Large intestine (tissue), 3 donors: Measurements from ENCODE around the gene MTO1. TPM values are rescaled to one million over a fixed set of nuclear protein-coding genes. Genes with fewer than 3 reads are reported as not detected.
"Not testable (repeated sequence)": the region's sequence is repeated elsewhere in the genome, so short reads cannot be mapped to it uniquely, and the experiment has no call there.

Experiments used
- DNase-seq, 2 donors: peaks; one replicate each; pipeline versions ENCODE4 v3.0.0 to v3.0.0-alpha.2; 2013
- H3K27ac ChIP-seq: one replicate; pipeline ENCODE4 v1.5.1; 2013; ENCODE audit warnings: low read length
- H3K27me3 ChIP-seq: 2 replicates; pipeline ENCODE4 v1.6.1; 2013; ENCODE audit warnings: low read length; ENCODE audit not compliant: control insufficient read depth, insufficient read depth
- H3K36me3 ChIP-seq: 2 replicates; pipeline ENCODE4 v1.6.1; 2013; ENCODE audit warnings: low read length; ENCODE audit not compliant: control insufficient read depth, insufficient read depth
- H3K4me1 ChIP-seq: one replicate; pipeline ENCODE4 v1.6.1; 2013; ENCODE audit warnings: low read length; ENCODE audit not compliant: control insufficient read depth, insufficient read depth
- H3K4me3 ChIP-seq: one replicate; pipeline ENCODE4 v1.5.1; 2013; ENCODE audit warnings: low read length
- H3K9me3 ChIP-seq: one replicate; pipeline ENCODE4 v1.6.1; 2013; ENCODE audit warnings: mild to moderate bottlenecking, low read depth, low read length, moderate library complexity; ENCODE audit not compliant: control insufficient read depth
- WGBS: methylation state at CpG from one replicate; pipeline ENCODE4 v1.1.5; 2013; ENCODE audit warnings: low lambda C conversion rate; ENCODE audit not compliant: insufficient coverage; 5-methylcytosine and 5-hydroxymethylcytosine counted together
- polyA plus RNA-seq: library from polyadenylated mRNA; unstranded; fragments of 120-200 nt; gene quantifications from one replicate; pipeline ENCODE4 v1.2.1, GENCODE V29; 2013

MTO1 gene
- polyA plus RNA-seq, 1 donor, result 24.0 TPM

- no CpG with 5 or more reads among the region's 3 CpGs for WGBS
- Histone ChIP-seq H3K36me3 (peaks cover 54% of the 10 kb centered on the region), H3K27ac (no peak overlapping the region), H3K4me1 (no peaks in the 10 kb centered on the region), H3K27me3 (no peaks in the 10 kb centered on the region), H3K9me3 (no peaks in the 10 kb centered on the region), H3K4me3 (no peak overlapping the region)
- no peak for DNase-seq
Measured at GRCh38 chr6:73497915-73498314, 36.4 kb downstream of the MTO1 start.

GRCh38 chr6:73503027-73503772 is 41.7 kb downstream of the MTO1 start:
- H3K4me1 ChIP-seq, result no peaks in the 10 kb centered on the region
- H3K36me3 ChIP-seq, result peaks cover 39% of the 10 kb centered on the region
- DNase-seq, result no peak
- no peaks in the 10 kb centered on the region for H3K27me3 ChIP-seq
- H3K4me3 ChIP-seq, result no peak overlapping the region
- no CpG with 5 or more reads among the region's 2 CpGs for WGBS
- H3K9me3 ChIP-seq, result no peaks in the 10 kb centered on the region
- no peak overlapping the region for H3K27ac ChIP-seq

- WGBS, result 100% methylated on average over 1 of the region's 2 CpGs
- Histone ChIP-seq H3K9me3 (no peaks in the 10 kb centered on the region), H3K27me3 (no peaks in the 10 kb centered on the region), H3K36me3 (peaks cover 34% of the 10 kb centered on the region), H3K4me3 (no peak overlapping the region), H3K27ac (no peak overlapping the region), H3K4me1 (no peaks in the 10 kb centered on the region)
- DNase-seq, result no peak
Measured at GRCh38 chr6:73504160-73504559, 42.6 kb downstream of the MTO1 start.

GRCh38 chr6:73505142-73505541 is 43.6 kb downstream of the MTO1 start:
- no peaks in the 10 kb centered on the region for H3K27me3 ChIP-seq
- no peaks in the 10 kb centered on the region for H3K4me1 ChIP-seq
- H3K36me3 ChIP-seq, result peaks cover 25% of the 10 kb centered on the region
- no peak overlapping the region for H3K27ac ChIP-seq
- no peaks in the 10 kb centered on the region for H3K9me3 ChIP-seq
- no peak for DNase-seq
- no peak overlapping the region for H3K4me3 ChIP-seq

GRCh38 chr6:73505705-73506104 is 44.2 kb downstream of the MTO1 start:
- H3K36me3 ChIP-seq, result peaks cover 22% of the 10 kb centered on the region
- no CpG with 5 or more reads among the region's 8 CpGs for WGBS
- H3K27me3 ChIP-seq, H3K4me3 ChIP-seq, H3K27ac ChIP-seq, DNase-seq, H3K9me3 ChIP-seq, H3K4me1 ChIP-seq: not testable (repeated sequence)

- Histone ChIP-seq H3K36me3 (peaks cover 19% of the 10 kb centered on the region), H3K9me3 (no peaks in the 10 kb centered on the region), H3K27ac (no peak overlapping the region), H3K4me1 (no peaks in the 10 kb centered on the region), H3K4me3 (no peak overlapping the region), H3K27me3 (no peaks in the 10 kb centered on the region)
- 100% methylated on average over 1 of the region's 6 CpGs for WGBS
- no peak for DNase-seq
Measured at GRCh38 chr6:73506246-73506645, 44.7 kb downstream of the MTO1 start.

- no peak overlapping the region for H3K4me3 ChIP-seq
- no peaks in the 10 kb centered on the region for H3K9me3 ChIP-seq
- H3K4me1 ChIP-seq, result no peaks in the 10 kb centered on the region
- no peak for DNase-seq
- H3K27me3 ChIP-seq, result no peaks in the 10 kb centered on the region
- no peak overlapping the region for H3K27ac ChIP-seq
- H3K36me3 ChIP-seq, result peaks cover 4% of the 10 kb centered on the region
- no CpG with 5 or more reads among the region's 1 CpG for WGBS
Measured at GRCh38 chr6:73508776-73509175, 47.2 kb downstream of the MTO1 start.

- no peak for DNase-seq
- Histone ChIP-seq H3K27me3 (no peaks in the 10 kb centered on the region), H3K9me3 (no peaks in the 10 kb centered on the region), H3K4me1 (no peaks in the 10 kb centered on the region), H3K27ac (no peak overlapping the region), H3K36me3 (peaks cover 4% of the 10 kb centered on the region), H3K4me3 (no peak overlapping the region)
- no CpG with 5 or more reads among the region's 1 CpG for WGBS
Measured at GRCh38 chr6:73509851-73510250, 48.3 kb downstream of the MTO1 start.

- H3K36me3 ChIP-seq, result peaks cover 17% of the 10 kb centered on the region
- no peak for DNase-seq
- no peaks in the 10 kb centered on the region for H3K27me3 ChIP-seq
- H3K4me3 ChIP-seq, result no peak overlapping the region
- no CpG with 5 or more reads among the region's 7 CpGs for WGBS
- H3K4me1 ChIP-seq, result peaks cover 4% of the 10 kb centered on the region
- no peak overlapping the region for H3K27ac ChIP-seq
- H3K9me3 ChIP-seq, result no peaks in the 10 kb centered on the region
Measured at GRCh38 chr6:73511796-73512195, 50.3 kb downstream of the MTO1 start.

- no CpG with 5 or more reads among the region's 3 CpGs for WGBS
- H3K9me3 ChIP-seq, result no peaks in the 10 kb centered on the region
- peaks cover 9% of the 10 kb centered on the region for H3K4me1 ChIP-seq
- H3K36me3 ChIP-seq, result peaks cover 29% of the 10 kb centered on the region
- DNase-seq, result no peak
- H3K4me3 ChIP-seq, result no peak overlapping the region
- H3K27ac ChIP-seq, result no peak overlapping the region
- no peaks in the 10 kb centered on the region for H3K27me3 ChIP-seq
Measured at GRCh38 chr6:73513496-73513854, 51.9 kb downstream of the MTO1 start.

GRCh38 chr6:73514746-73515110 is 53.2 kb downstream of the MTO1 start:
- peaks cover 12% of the 10 kb centered on the region for H3K4me1 ChIP-seq
- no peak overlapping the region for H3K27ac ChIP-seq
- H3K36me3 ChIP-seq, result peaks cover 41% of the 10 kb centered on the region

More at GRCh38 chr6:73514746-73515110, 53.2 kb downstream of the MTO1 start:
- H3K4me3 ChIP-seq, result no peak overlapping the region
- H3K27me3 ChIP-seq, result no peaks in the 10 kb centered on the region
- WGBS, result no CpG with 5 or more reads among the region's 3 CpGs
- no peaks in the 10 kb centered on the region for H3K9me3 ChIP-seq
- DNase-seq, result no peak
